ENCODE measurements around the gene FGD4.

GRCh38 chr12:32357601-32358249 lies 41.6 kb upstream of the FGD4 start:
- TF ChIP-seq SMAD3 (CRISPR knock-in tag; IDR thresholded peaks at IDR 0.05; ENCODE audit: borderline replicate concordance): no peak
- TF ChIP-seq, protein P1, sequence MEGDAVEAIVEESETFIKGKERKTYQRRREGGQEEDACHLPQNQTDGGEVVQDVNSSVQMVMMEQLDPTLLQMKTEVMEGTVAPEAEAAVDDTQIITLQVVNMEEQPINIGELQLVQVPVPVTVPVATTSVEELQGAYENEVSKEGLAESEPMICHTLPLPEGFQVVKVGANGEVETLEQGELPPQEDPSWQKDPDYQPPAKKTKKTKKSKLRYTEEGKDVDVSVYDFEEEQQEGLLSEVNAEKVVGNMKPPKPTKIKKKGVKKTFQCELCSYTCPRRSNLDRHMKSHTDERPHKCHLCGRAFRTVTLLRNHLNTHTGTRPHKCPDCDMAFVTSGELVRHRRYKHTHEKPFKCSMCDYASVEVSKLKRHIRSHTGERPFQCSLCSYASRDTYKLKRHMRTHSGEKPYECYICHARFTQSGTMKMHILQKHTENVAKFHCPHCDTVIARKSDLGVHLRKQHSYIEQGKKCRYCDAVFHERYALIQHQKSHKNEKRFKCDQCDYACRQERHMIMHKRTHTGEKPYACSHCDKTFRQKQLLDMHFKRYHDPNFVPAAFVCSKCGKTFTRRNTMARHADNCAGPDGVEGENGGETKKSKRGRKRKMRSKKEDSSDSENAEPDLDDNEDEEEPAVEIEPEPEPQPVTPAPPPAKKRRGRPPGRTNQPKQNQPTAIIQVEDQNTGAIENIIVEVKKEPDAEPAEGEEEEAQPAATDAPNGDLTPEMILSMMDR (IDR thresholded peaks at IDR 0.05): no peak
- no peak for TF ChIP-seq KAT7 (CRISPR knock-in tag; IDR thresholded peaks at IDR 0.05; ENCODE audit: borderline replicate concordance)
- no peak for TF ChIP-seq STAT6 (CRISPR knock-in tag; conservative IDR thresholded peaks at IDR 0.05; ENCODE audit: low read depth)
- TF ChIP-seq OVOL2 (CRISPR knock-in tag; IDR thresholded peaks at IDR 0.05; ENCODE audit: borderline replicate concordance): no peak
- no peak for TF ChIP-seq PRRX2 (CRISPR knock-in tag; IDR thresholded peaks at IDR 0.05)
- TF ChIP-seq RORB (CRISPR knock-in tag; IDR thresholded peaks at IDR 0.05): no peak
- TF ChIP-seq, protein P2, sequence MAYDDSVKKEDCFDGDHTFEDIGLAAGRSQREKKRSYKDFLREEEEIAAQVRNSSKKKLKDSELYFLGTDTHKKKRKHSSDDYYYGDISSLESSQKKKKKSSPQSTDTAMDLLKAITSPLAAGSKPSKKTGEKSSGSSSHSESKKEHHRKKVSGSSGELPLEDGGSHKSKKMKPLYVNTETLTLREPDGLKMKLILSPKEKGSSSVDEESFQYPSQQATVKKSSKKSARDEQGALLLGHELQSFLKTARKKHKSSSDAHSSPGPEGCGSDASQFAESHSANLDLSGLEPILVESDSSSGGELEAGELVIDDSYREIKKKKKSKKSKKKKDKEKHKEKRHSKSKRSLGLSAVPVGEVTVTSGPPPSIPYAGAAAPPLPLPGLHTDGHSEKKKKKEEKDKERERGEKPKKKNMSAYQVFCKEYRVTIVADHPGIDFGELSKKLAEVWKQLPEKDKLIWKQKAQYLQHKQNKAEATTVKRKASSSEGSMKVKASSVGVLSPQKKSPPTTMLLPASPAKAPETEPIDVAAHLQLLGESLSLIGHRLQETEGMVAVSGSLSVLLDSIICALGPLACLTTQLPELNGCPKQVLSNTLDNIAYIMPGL (CRISPR knock-in tag; IDR thresholded peaks at IDR 0.05): no peak
- TF ChIP-seq MAX (CRISPR knock-in tag; IDR thresholded peaks at IDR 0.05): no peak
- TF ChIP-seq ZNF671 (CRISPR knock-in tag; IDR thresholded peaks at IDR 0.05): no peak
- no peak for TF ChIP-seq FOXK1 (CRISPR knock-in tag; IDR thresholded peaks at IDR 0.05)
- no peak for TF ChIP-seq FOXP1 (CRISPR knock-in tag; IDR thresholded peaks at IDR 0.05; ENCODE audit: borderline replicate concordance)

Measured in WTC11 (cell line).